Vagina (tissue), 2 donors: ENCODE measurements around the gene CACNG8. TPM values are rescaled to one million over a fixed set of nuclear protein-coding genes. Genes with fewer than 3 reads are reported as not detected.

Experiments used
- DNase-seq, 2 donors: peaks; one replicate each; pipeline ENCODE4 v3.0.0-alpha.2; 2017; ENCODE audit errors: extremely low spot score in 2 of 2
- H3K27ac ChIP-seq: fragments of 200-600 bp; sonication (generic); one replicate; pipeline ENCODE4 v1.5.1; 2019
- H3K27me3 ChIP-seq: fragments of 200-600 bp; sonication (generic); one replicate; pipeline ENCODE4 v1.5.1; 2019
- H3K36me3 ChIP-seq, 2 donors: fragments of 200-600 bp; sonication (generic); one replicate each; pipeline ENCODE4 v1.5.1; 2017 to 2019
- H3K4me1 ChIP-seq: fragments of 200-600 bp; sonication (generic); one replicate; pipeline ENCODE4 v1.5.1; 2019
- H3K4me3 ChIP-seq, 2 donors: fragments of 200-600 bp; sonication (generic); 1 replicate in 1 of 2; 2 replicates in 1 of 2; pipeline ENCODE4 v1.5.1; 2016 to 2019
- H3K9me3 ChIP-seq: fragments of 200-600 bp; sonication (generic); one replicate; pipeline ENCODE4 v1.5.1; 2019
- CTCF ChIP-seq, 3 experiments: fragments of 450-650 bp in 2 of 3; fragments of 200-600 bp in 1 of 3; sonication (generic) in 1 of 3; IDR thresholded peaks; one replicate each; pipeline ENCODE4 v1.5.1; 2017 to 2019; ENCODE audit warnings: antibody characterized with exemption in 3 of 3, mild to moderate bottlenecking in 2 of 3, moderate library complexity in 2 of 3
- POLR2A ChIP-seq, 2 donors: fragments of 450-650 bp; IDR thresholded peaks; one replicate each; pipeline ENCODE4 v1.6.1; 2017; ENCODE audit warnings: antibody characterized with exemption in 2 of 2, mild to moderate bottlenecking in 2 of 2, moderate library complexity in 2 of 2
- POLR2AphosphoS5 ChIP-seq, 2 donors: sonication (generic); formaldehyde crosslinking; IDR thresholded peaks; one replicate each; pipeline ENCODE4 v1.9.0; 2017; ENCODE audit warnings: antibody characterized with exemption in 2 of 2, mild to moderate bottlenecking in 2 of 2, low read depth in 1 of 2; ENCODE audit not compliant: insufficient read depth in 1 of 2
- intact Hi-C: fragments of 100-400 bp; cut with DNase I; formaldehyde crosslinking; loops from one replicate; pipeline ENCODE4 v1.15.1; 2023
- total RNA-seq: library from RNA; depleted of rRNA; stranded (reverse); fragments of >200 nt; gene quantifications from one replicate; pipeline ENCODE4 v1.2.3, GENCODE V29; 2016

The CACNG8 gene
- total RNA-seq, 1 donor from 2014 or later: not detected

- no peaks in the 10 kb centered on the region for H3K27me3 ChIP-seq
- intact Hi-C loops: no loop called here
Measured at GRCh38 chr19:54001496-54001895, 38.8 kb downstream of the CACNG8 start.

GRCh38 chr19:54002495-54003315 is 40.0 kb downstream of the CACNG8 start:
- Histone ChIP-seq H3K27ac (no peak overlapping the region), H3K4me1 (no peaks in the 10 kb centered on the region), H3K36me3 (no peaks in the 10 kb centered on the region), H3K9me3 (no peaks in the 10 kb centered on the region), H3K4me3 (no peak overlapping the region), H3K27me3 (no peaks in the 10 kb centered on the region)
- intact Hi-C loops: no loop called here
- no peak for TF ChIP-seq POLR2AphosphoS5 (IDR thresholded peaks at IDR 0.05; ENCODE audit: insufficient read depth in 1 of 2, low read depth in 1 of 2)
- TF ChIP-seq POLR2A (IDR thresholded peaks at IDR 0.05): no peak
- no peak for DNase-seq

More at GRCh38 chr19:54001496-54001895, 38.8 kb downstream of the CACNG8 start:
- no peak overlapping the region for H3K27ac ChIP-seq
- H3K36me3 ChIP-seq: no peaks in the 10 kb centered on the region
- no peak overlapping the region for H3K4me3 ChIP-seq
- no peaks in the 10 kb centered on the region for H3K4me1 ChIP-seq
- DNase-seq: no peak
- no peaks in the 10 kb centered on the region for H3K9me3 ChIP-seq
- TF ChIP-seq POLR2AphosphoS5 (IDR thresholded peaks at IDR 0.05; ENCODE audit: insufficient read depth in 1 of 2, low read depth in 1 of 2): no peak
- no peak for TF ChIP-seq POLR2A (IDR thresholded peaks at IDR 0.05)
- no peak for TF ChIP-seq CTCF (IDR thresholded peaks at IDR 0.05)

DNA sequence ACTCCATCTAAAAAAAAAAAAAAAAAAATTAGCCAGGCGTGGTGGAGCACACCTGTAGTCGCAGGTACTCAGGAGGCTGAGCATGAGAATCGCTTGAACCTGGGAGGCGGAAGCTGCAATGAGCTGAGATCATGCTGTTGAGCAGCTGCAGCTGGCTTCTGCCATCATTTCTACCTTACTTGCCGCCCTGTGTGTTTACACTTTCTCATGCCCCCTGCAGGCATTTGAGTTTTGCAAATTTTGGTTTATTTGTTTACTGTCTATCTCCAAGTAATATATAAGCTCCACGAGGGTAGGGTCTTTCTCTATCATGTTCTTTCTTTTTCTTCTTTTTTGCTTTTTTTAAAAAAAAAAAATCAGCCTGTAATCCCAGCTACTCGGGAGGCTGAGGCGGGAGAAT is 46.7 kb downstream of the CACNG8 start:
- no peak for TF ChIP-seq CTCF (IDR thresholded peaks at IDR 0.05)
- H3K27me3 ChIP-seq: no peaks in the 10 kb centered on the region
- intact Hi-C loops: no loop called here

GRCh38 chr19:54010474-54010873 is 47.7 kb downstream of the CACNG8 start:
- Histone ChIP-seq H3K4me3 (no peak overlapping the region), H3K36me3 (no peaks in the 10 kb centered on the region), H3K27ac (no peak overlapping the region), H3K9me3 (no peaks in the 10 kb centered on the region), H3K4me1 (no peaks in the 10 kb centered on the region), H3K27me3 (no peaks in the 10 kb centered on the region)
- TF ChIP-seq CTCF (IDR thresholded peaks at IDR 0.05) (no peak), POLR2AphosphoS5 (IDR thresholded peaks at IDR 0.05; ENCODE audit: insufficient read depth in 1 of 2, low read depth in 1 of 2) (no peak), POLR2A (IDR thresholded peaks at IDR 0.05) (no peak)
- intact Hi-C loops: no loop called here
- no peak for DNase-seq

More for the DNA sequence above, 46.7 kb downstream of the CACNG8 start:
- no peak overlapping the region for H3K27ac ChIP-seq
- no peak for DNase-seq
- no peaks in the 10 kb centered on the region for H3K36me3 ChIP-seq
- H3K4me3 ChIP-seq: no peak overlapping the region
- H3K4me1 ChIP-seq: no peaks in the 10 kb centered on the region
- H3K9me3 ChIP-seq: no peaks in the 10 kb centered on the region

DNA sequence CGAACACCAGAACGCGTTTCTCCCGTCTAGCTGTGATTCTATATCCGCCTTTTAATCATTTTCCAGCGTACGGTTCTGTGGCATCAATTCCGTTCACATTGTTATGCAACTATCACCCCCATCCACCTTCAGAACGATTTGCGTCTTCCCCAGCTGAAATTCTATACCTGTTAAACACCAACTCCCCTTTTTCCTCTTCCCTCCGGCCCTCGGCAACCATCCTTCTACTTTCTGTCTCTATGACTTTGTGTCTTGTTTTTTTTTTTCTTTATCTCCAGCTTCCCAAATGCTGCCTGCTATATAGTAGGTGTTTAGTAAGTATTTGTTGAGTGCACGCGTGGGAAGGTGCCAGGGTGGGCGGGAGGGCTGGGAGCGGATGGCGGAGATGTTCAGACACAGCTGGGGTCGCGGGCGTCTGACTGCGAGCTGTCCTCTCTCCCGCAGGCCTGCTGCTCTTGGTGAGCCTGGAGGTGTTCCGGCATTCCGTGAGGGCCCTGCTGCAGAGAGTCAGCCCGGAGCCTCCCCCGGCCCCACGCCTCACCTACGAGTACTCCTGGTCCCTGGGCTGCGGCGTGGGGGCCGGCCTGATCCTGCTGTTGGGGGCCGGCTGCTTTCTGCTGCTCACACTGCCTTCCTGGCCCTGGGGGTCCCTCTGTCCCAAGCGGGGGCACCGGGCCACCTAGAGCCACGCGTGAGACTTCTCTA is 48.9 kb downstream of the CACNG8 start:
- Histone ChIP-seq H3K27ac (no peak overlapping the region), H3K4me1 (no peaks in the 10 kb centered on the region), H3K9me3 (no peaks in the 10 kb centered on the region), H3K4me3 (no peak overlapping the region), H3K27me3 (no peaks in the 10 kb centered on the region), H3K36me3 (no peaks in the 10 kb centered on the region)
- TF ChIP-seq CTCF (IDR thresholded peaks at IDR 0.05) (no peak), POLR2AphosphoS5 (IDR thresholded peaks at IDR 0.05; ENCODE audit: insufficient read depth in 1 of 2, low read depth in 1 of 2) (no peak), POLR2A (IDR thresholded peaks at IDR 0.05) (no peak)
- no peak for DNase-seq
- intact Hi-C loops: no loop called here
